Cardiac muscle cell (in vitro differentiated cells and primary cell): ENCODE data around the gene VSTM2L. TPM values are rescaled to one million over a fixed set of nuclear protein-coding genes. Genes with fewer than 3 reads are reported as not detected.

ENCODE experiments used
- DNase-seq, 2 donors: peaks; one replicate each; pipeline versions ENCODE4 v3.0.0 to v3.0.0-alpha.2; 2010 to 2017; ENCODE audit warnings: low read depth in 1 of 2, low spot score in 1 of 2
- H3K27ac ChIP-seq: fragments of 200-600 bp; sonication (generic); 2 replicates; pipeline ENCODE4 v1.5.1; 2016
- H3K27me3 ChIP-seq: fragments of 200-600 bp; sonication (generic); 2 replicates; pipeline ENCODE4 v1.6.0; 2016; ENCODE audit warnings: control low read depth
- H3K36me3 ChIP-seq: fragments of 200-600 bp; sonication (generic); 2 replicates; pipeline ENCODE4 v1.5.1; 2016; ENCODE audit warnings: control low read depth
- H3K4me1 ChIP-seq: fragments of 200-600 bp; sonication (generic); 2 replicates; pipeline ENCODE4 v1.8.1; 2017; ENCODE audit warnings: low read depth, mild to moderate bottlenecking, mixed run types
- H3K4me3 ChIP-seq: fragments of 200-600 bp; sonication (generic); 2 replicates; pipeline ENCODE4 v1.5.1; 2016; ENCODE audit warnings: mild to moderate bottlenecking
- H3K9me3 ChIP-seq: fragments of 200-600 bp; sonication (generic); 2 replicates; pipeline ENCODE4 v1.5.1; 2017; ENCODE audit warnings: low read depth, mild to moderate bottlenecking, control low read depth
- CTCF ChIP-seq: IDR thresholded peaks from 2 replicates; pipeline ENCODE4 v1.5.1; 2012; ENCODE audit warnings: low read depth, mild to moderate bottlenecking, low read length
- polyA plus RNA-seq: library from polyadenylated mRNA; unstranded; fragments of >200 nt; fragmentation: Nextera tagmentation; extraction: Ambion mirVana; gene quantifications from 2 replicates; pipeline ENCODE4 v1.2.1, GENCODE V29; 2016
- total RNA-seq: library from RNA; depleted of rRNA; stranded (reverse); fragments of >200 nt; gene quantifications from 2 replicates; pipeline ENCODE4 v1.2.3, GENCODE V29; 2016

VSTM2L gene
- total and polyA plus RNA-seq, 2 experiments from 2014 or later, result 83.4 to 321 TPM

- Histone ChIP-seq H3K4me1 (peaks cover 55% of the 10 kb centered on the region), H3K36me3 (no peaks in the 10 kb centered on the region), H3K27ac (peak overlapping the region; percentile 92), H3K9me3 (no peaks in the 10 kb centered on the region), H3K27me3 (no peaks in the 10 kb centered on the region), H3K4me3 (no peak overlapping the region)
- TF ChIP-seq CTCF, result no peak
- no peak for DNase-seq
These were observed 11.4 kb downstream of the VSTM2L start for GRCh38 chr20:37914367-37914671.

GRCh38 chr20:37914672-37915433, 11.9 kb downstream of the VSTM2L start:
- no peaks in the 10 kb centered on the region for H3K27me3 ChIP-seq
- H3K4me3 ChIP-seq, result peak overlapping the region; percentile 19
- no peaks in the 10 kb centered on the region for H3K36me3 ChIP-seq
- peak overlapping the region; percentile 92 for H3K27ac ChIP-seq
- H3K4me1 ChIP-seq, result peaks cover 60% of the 10 kb centered on the region
- H3K9me3 ChIP-seq, result no peaks in the 10 kb centered on the region
- no peak for TF ChIP-seq CTCF
- DNase-seq, result peak; percentile 16 to 76

GRCh38 chr20:37915434-37915787, 12.5 kb downstream of the VSTM2L start:
- Histone ChIP-seq H3K27me3 (no peaks in the 10 kb centered on the region), H3K4me3 (peak overlapping the region; percentile 19), H3K4me1 (peaks cover 62% of the 10 kb centered on the region), H3K9me3 (no peaks in the 10 kb centered on the region), H3K27ac (peak overlapping the region; percentile 92), H3K36me3 (no peaks in the 10 kb centered on the region)
- no peak for TF ChIP-seq CTCF
- no peak for DNase-seq

GRCh38 chr20:37915800-37916570, 13.1 kb downstream of the VSTM2L start:
- H3K36me3 ChIP-seq, result no peaks in the 10 kb centered on the region
- H3K27ac ChIP-seq, result peak overlapping the region; percentile 92
- no peak overlapping the region for H3K4me3 ChIP-seq
- H3K4me1 ChIP-seq, result peaks cover 68% of the 10 kb centered on the region
- H3K27me3 ChIP-seq, result no peaks in the 10 kb centered on the region
- no peak for TF ChIP-seq CTCF
- DNase-seq, result peak; percentile 30 to 66
- no peaks in the 10 kb centered on the region for H3K9me3 ChIP-seq

- no peaks in the 10 kb centered on the region for H3K9me3 ChIP-seq
- no peak overlapping the region for H3K27ac ChIP-seq
- no peak for TF ChIP-seq CTCF
- H3K27me3 ChIP-seq, result no peaks in the 10 kb centered on the region
- no peaks in the 10 kb centered on the region for H3K36me3 ChIP-seq
- peaks cover 64% of the 10 kb centered on the region for H3K4me1 ChIP-seq
- DNase-seq, result no peak
- no peak overlapping the region for H3K4me3 ChIP-seq
These were observed 14.5 kb downstream of the VSTM2L start for GRCh38 chr20:37917461-37917860.
